Activated naive CD8-positive, alpha-beta T cell treated with anti-CD3 and anti-CD28 coated beads, Interleukin-2, amount 10 ng/mL, durations not matched to agents 7 days and 5 days (primary cell): ENCODE results near the gene ZNF831. TPM values are rescaled to one million over a fixed set of nuclear protein-coding genes. Genes with fewer than 3 reads are reported as not detected.

Experiments
- ATAC-seq: fragments of 150-1000 bp; cut with Tn5 transposase; one replicate; pipeline ENCODE4 v1.10.0; 2021; ENCODE audit warnings: low read depth, moderate library complexity
- POLR2A ChIA-PET: fragments of 350-600 bp; sonication (Branson Sonifier 250); formaldehyde crosslinking; loops from one replicate; lab custom pipeline; 2021; ENCODE audit warnings: antibody characterized with exemption; lab: Charles Lee
- DNase-seq: peaks from one replicate; pipeline ENCODE4 v3.0.0; 2021
- H3K27ac Mint-ChIP-seq: one replicate; pipeline ENCODE4 v1.8.0; 2022; ENCODE audit warnings: mild to moderate bottlenecking, mixed read lengths
- H3K27me3 Mint-ChIP-seq: one replicate; pipeline ENCODE4 v1.8.0; 2022; ENCODE audit warnings: mild to moderate bottlenecking, moderate library complexity, mixed read lengths
- H3K36me3 Mint-ChIP-seq: one replicate; pipeline ENCODE4 v1.8.0; 2021; ENCODE audit warnings: mild to moderate bottlenecking, mixed read lengths
- H3K4me1 Mint-ChIP-seq: one replicate; pipeline ENCODE4 v1.8.0; 2021; ENCODE audit warnings: mixed read lengths
- H3K4me3 Mint-ChIP-seq: one replicate; pipeline ENCODE4 v1.8.0; 2022; ENCODE audit warnings: mild to moderate bottlenecking, moderate library complexity, mixed read lengths
- H3K9me3 Mint-ChIP-seq: one replicate; pipeline ENCODE4 v1.8.0; 2021; ENCODE audit warnings: mixed read lengths
- total RNA-seq, 2 experiments: library from RNA; stranded (reverse); gene quantifications; one replicate each; pipeline ENCODE4 v1.2.3, GENCODE V29; 2021

The ZNF831 gene
- total RNA-seq, 2 experiments from 2014 or later: 15.9 to 16.3 TPM

GRCh38 chr20:59165396-59165795 lies 1.8 kb downstream of the ZNF831 start:
- Mint-ChIP-seq H3K27me3 (no peaks in the 10 kb centered on the region), H3K4me3 (peak overlapping the region; percentile 83), H3K9me3 (peaks cover 11% of the 10 kb centered on the region), H3K4me1 (peaks cover 65% of the 10 kb centered on the region), H3K27ac (peak overlapping the region; percentile 95), H3K36me3 (peaks cover 20% of the 10 kb centered on the region)
- POLR2A ChIA-PET: interaction anchor here (0.6 to 3.4 kb wide), 10 partner anchors 13 to 513 kb away, joined by 3 to 39 read pairs (median 6); partner anchors contain the start of gene ATP5F1E
- no peak for DNase-seq
- ATAC-seq: peak; percentile 0

- POLR2A ChIA-PET: interaction anchor here (0.6 to 3.4 kb wide), 7 partner anchors 12 to 512 kb away, joined by 3 to 39 read pairs (median 6); partner anchors contain the start of gene ATP5F1E
- H3K36me3 Mint-ChIP-seq: peaks cover 25% of the 10 kb centered on the region
- peaks cover 62% of the 10 kb centered on the region for H3K4me1 Mint-ChIP-seq
- peak overlapping the region; percentile 95 for H3K27ac Mint-ChIP-seq
- no peaks in the 10 kb centered on the region for H3K27me3 Mint-ChIP-seq
- peak; percentile 35 for ATAC-seq
- peak overlapping the region; percentile 83 for H3K4me3 Mint-ChIP-seq
- DNase-seq: no peak
- peaks cover 12% of the 10 kb centered on the region for H3K9me3 Mint-ChIP-seq
Measured at GRCh38 chr20:59165891-59166709, 2.5 kb downstream of the ZNF831 start.

DNA sequence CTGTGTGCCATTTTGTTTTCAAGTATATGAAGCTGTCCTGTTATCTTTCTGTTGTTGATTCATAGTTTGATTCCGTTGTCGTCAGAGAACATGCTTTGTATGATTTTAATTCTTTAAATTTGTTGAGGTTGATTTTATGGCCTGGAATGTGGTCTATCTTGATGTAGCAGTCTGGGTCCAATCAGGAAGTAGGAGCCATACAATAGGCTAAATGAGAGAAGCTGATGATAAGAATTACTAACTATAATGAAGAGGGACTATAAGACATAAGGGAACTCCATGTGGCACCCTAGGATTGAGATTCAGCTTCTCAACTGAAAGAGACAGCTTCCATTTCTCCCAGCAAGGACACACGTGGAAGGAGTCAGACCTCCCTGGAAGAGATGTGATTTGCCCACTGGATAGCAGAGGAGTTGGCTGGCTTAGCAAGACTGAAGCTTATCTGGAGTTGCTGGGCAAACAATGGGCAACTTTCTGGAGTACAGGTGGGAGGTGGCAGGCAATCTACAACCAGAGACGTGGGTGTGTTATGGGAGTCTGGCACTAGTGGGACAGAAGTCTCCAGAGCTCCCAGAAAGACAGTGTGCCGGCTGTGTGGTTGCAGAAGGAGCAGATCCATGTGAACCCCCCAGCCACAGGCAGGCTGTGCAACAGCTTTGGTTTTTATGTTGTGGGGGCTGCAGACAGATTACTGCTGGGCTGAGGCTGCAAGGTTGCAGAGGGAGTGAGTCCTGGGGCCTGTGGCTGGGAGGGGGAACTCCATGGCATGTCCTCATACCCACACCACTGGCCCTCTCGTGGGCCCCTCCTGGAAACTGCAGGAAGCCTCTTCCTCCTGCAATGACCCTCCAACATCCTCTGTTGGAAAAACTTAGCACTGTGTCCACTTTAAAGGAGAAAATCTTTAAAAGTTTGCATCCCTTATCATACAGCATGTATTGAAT lies 7.1 kb downstream of the ZNF831 start:
- peaks cover 45% of the 10 kb centered on the region for H3K36me3 Mint-ChIP-seq
- no peak for ATAC-seq

DNA sequence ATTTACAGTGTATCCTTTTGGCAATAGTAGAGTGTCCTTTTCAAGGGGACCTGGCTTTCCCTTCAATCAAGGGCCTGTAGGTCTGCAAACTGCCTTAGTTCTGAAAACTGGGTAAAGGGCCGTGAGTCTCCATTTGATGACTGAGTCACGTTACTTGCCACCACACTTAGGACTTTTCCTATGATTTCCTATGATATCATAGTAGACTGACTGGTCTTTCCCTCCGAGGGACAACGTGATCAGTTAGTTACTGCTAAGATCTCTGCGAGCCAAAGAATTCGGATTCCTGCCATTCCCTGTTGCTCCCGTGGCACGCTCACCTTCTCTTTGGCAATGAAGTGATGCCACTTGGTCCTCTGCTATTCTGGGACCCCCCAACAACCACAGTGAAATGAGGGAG lies 8.4 kb downstream of the ZNF831 start:
- Mint-ChIP-seq H3K36me3 (peaks cover 51% of the 10 kb centered on the region), H3K27me3 (no peaks in the 10 kb centered on the region), H3K4me1 (peaks cover 39% of the 10 kb centered on the region), H3K9me3 (peaks cover 12% of the 10 kb centered on the region), H3K27ac (no peak overlapping the region), H3K4me3 (no peak overlapping the region)
- POLR2A ChIA-PET: interaction anchor here (1.2 kb wide), 1 partner anchor 10 kb away, joined by 3 read pairs; no protein-coding TSS in a partner anchor
- ATAC-seq (no peak), DNase-seq (no peak)

More for the DNA sequence above, 7.1 kb downstream of the ZNF831 start:
- H3K4me3 Mint-ChIP-seq: no peak overlapping the region
- POLR2A ChIA-PET: interaction anchor here (1.8 kb wide), 1 partner anchor 11 kb away, joined by 5 read pairs; no protein-coding TSS in a partner anchor
- H3K27me3 Mint-ChIP-seq: no peaks in the 10 kb centered on the region
- peaks cover 12% of the 10 kb centered on the region for H3K9me3 Mint-ChIP-seq
- peaks cover 39% of the 10 kb centered on the region for H3K4me1 Mint-ChIP-seq
- H3K27ac Mint-ChIP-seq: no peak overlapping the region
- no peak for DNase-seq

- POLR2A ChIA-PET: interaction anchor here (0.6 kb wide), 1 partner anchor 26 kb away, joined by 3 read pairs; no protein-coding TSS in a partner anchor
- H3K27ac Mint-ChIP-seq: no peak overlapping the region
- ATAC-seq (no peak), DNase-seq (no peak)
- H3K27me3 Mint-ChIP-seq: no peaks in the 10 kb centered on the region
- H3K36me3 Mint-ChIP-seq: peaks cover 52% of the 10 kb centered on the region
- H3K9me3 Mint-ChIP-seq: peaks cover 7% of the 10 kb centered on the region
- H3K4me1 Mint-ChIP-seq: peaks cover 40% of the 10 kb centered on the region
- H3K4me3 Mint-ChIP-seq: no peak overlapping the region
Measured at GRCh38 chr20:59173938-59174491, 10.4 kb downstream of the ZNF831 start.

DNA sequence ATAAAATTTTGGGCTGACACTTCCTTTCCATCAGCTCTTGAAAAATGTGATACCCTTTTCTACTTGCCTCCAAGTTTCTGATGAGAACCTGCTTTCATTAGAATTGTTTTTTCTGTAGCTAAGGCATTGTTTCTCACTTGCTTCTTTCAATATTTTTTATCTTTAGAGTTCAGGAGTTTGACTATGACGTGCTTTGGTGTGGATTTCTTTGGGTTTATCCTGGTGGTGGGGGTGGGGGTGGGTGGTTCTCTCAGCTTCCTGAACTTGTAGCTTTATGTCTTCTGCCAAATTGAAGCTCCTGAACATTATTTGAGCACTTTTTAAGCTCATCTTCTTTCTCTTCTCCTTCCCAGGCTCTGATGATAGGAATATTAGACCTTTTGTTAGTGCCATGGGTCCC lies 11.4 kb downstream of the ZNF831 start:
- Mint-ChIP-seq H3K27me3 (no peaks in the 10 kb centered on the region), H3K36me3 (peaks cover 46% of the 10 kb centered on the region), H3K4me1 (peaks cover 40% of the 10 kb centered on the region), H3K4me3 (no peak overlapping the region), H3K9me3 (peaks cover 4% of the 10 kb centered on the region), H3K27ac (no peak overlapping the region)
- POLR2A ChIA-PET: no interaction called here
- DNase-seq: no peak
- ATAC-seq: no peak

DNA sequence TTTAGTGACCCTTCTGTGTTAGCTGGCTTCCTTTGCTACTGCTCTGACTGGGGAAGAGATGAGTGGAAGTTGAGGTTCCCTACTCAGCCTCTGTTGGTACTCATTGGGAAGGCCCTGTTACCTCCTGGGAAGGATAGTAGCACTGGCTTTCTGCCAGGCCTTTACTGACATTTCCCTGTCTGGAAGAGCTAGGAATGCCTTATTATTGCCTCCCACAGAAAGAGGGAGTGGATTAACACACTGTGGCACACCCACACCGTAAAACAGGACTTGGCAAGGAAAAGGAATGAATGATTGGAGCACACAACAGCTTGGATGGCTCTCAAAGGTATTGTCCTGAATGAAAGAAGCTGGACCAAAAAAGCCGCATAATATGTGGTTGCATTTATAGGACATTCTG lies 12.2 kb downstream of the ZNF831 start:
- ATAC-seq: no peak
- H3K4me3 Mint-ChIP-seq: no peak overlapping the region
- POLR2A ChIA-PET: no interaction called here
- H3K9me3 Mint-ChIP-seq: no peaks in the 10 kb centered on the region
- no peaks in the 10 kb centered on the region for H3K27me3 Mint-ChIP-seq
- peaks cover 43% of the 10 kb centered on the region for H3K36me3 Mint-ChIP-seq
- peaks cover 34% of the 10 kb centered on the region for H3K4me1 Mint-ChIP-seq
- no peak overlapping the region for H3K27ac Mint-ChIP-seq
- DNase-seq: no peak

DNA sequence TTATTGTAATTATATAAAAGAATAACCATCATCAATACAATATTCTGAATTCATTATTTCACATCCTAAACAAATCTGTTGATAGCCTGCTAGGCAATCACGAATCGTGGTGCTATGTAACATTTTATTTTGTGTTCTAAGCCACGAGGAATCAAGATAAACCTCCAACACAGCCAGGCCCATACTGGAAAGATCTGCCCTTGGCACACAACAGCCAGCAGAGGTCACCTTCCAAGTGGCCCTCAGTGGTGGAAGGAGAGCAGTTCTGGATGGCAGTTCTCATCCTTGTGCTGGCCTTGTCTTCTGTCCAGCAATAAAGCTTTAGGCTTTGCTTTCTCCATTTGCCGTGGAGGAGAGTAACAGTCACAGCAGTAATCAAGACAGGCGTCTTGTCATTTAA lies 13.2 kb downstream of the ZNF831 start:
- H3K27ac Mint-ChIP-seq: no peak overlapping the region

GRCh38 chr20:59177266-59178250 lies 13.9 kb downstream of the ZNF831 start:
- H3K9me3 Mint-ChIP-seq: peaks cover 3% of the 10 kb centered on the region
- POLR2A ChIA-PET: interaction anchor here (1.2 to 3.2 kb wide), 3 partner anchors 11 to 18 kb away, joined by 6 to 17 read pairs (median 7); partner anchors contain the start of gene ZNF831
- peaks cover 45% of the 10 kb centered on the region for H3K4me1 Mint-ChIP-seq
- peaks cover 54% of the 10 kb centered on the region for H3K36me3 Mint-ChIP-seq
- ATAC-seq (peak; percentile 81), DNase-seq (no peak)
- peak overlapping the region; percentile 89 for H3K27ac Mint-ChIP-seq
- no peaks in the 10 kb centered on the region for H3K27me3 Mint-ChIP-seq
- H3K4me3 Mint-ChIP-seq: peak overlapping the region; percentile 57

More for the DNA sequence above, 13.2 kb downstream of the ZNF831 start:
- ATAC-seq (no peak), DNase-seq (no peak)
- Mint-ChIP-seq H3K27me3 (no peaks in the 10 kb centered on the region), H3K4me3 (no peak overlapping the region), H3K9me3 (peaks cover 3% of the 10 kb centered on the region), H3K4me1 (peaks cover 39% of the 10 kb centered on the region), H3K36me3 (peaks cover 50% of the 10 kb centered on the region)
- POLR2A ChIA-PET: interaction anchor here (3.2 kb wide), 1 partner anchor 12 kb away, joined by 17 read pairs; the partner anchor contains the start of gene ZNF831

DNA sequence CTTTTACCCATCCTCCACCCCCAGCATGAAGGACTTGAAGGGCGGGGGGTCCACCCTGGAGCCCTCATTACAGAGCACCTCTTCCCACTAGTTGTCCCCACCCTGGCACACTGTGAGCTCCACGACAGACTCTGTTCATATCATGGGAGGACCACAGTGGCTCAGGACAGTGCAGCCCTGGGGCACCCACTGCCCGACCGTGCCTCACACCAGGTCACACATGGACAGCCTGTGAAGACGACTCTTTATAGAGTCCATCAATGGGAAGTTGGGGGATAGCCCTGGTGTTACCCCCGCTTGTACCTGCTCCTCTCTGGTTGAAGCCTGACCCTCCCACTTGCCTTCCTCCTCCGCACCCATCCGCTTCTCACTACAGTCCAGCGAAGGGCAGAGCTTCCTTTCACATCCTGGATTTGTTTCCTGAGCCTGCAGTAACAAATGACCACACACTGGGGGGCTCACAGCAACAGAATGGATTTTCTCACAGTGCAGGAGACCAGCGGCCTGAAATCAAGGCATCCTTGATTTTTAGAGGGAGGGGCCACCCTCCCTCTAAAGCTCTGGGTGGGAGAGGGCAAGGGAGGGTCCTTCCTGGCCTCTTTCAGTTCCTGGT lies 15.5 kb downstream of the ZNF831 start:
- H3K4me1 Mint-ChIP-seq: peaks cover 48% of the 10 kb centered on the region
- no peaks in the 10 kb centered on the region for H3K27me3 Mint-ChIP-seq
- DNase-seq: no peak
- POLR2A ChIA-PET: interaction anchor here (0.6 to 3.2 kb wide), 3 partner anchors 12 to 498 kb away, joined by 3 to 17 read pairs (median 7); partner anchors contain the start of gene ZNF831
- peaks cover 50% of the 10 kb centered on the region for H3K36me3 Mint-ChIP-seq
- ATAC-seq: no peak
- no peak overlapping the region for H3K4me3 Mint-ChIP-seq
- peaks cover 3% of the 10 kb centered on the region for H3K9me3 Mint-ChIP-seq
- H3K27ac Mint-ChIP-seq: peak overlapping the region; percentile 32

- POLR2A ChIA-PET: no interaction called here
- Mint-ChIP-seq H3K4me3 (no peak overlapping the region), H3K9me3 (peaks cover 3% of the 10 kb centered on the region), H3K4me1 (peaks cover 48% of the 10 kb centered on the region), H3K36me3 (peaks cover 44% of the 10 kb centered on the region), H3K27me3 (no peaks in the 10 kb centered on the region), H3K27ac (no peak overlapping the region)
- DNase-seq (no peak), ATAC-seq (no peak)
Measured at GRCh38 chr20:59179988-59180387, 16.4 kb downstream of the ZNF831 start.
